Lower lobe of right lung (tissue), 2 donors: ENCODE data around the gene PLEKHA7. TPM values are rescaled to one million over a fixed set of nuclear protein-coding genes. Genes with fewer than 3 reads are reported as not detected.

Experiments used
- ATAC-seq, 2 donors: fragments of 200-7000 bp; cut with Tn5 transposase; one replicate each; pipeline ENCODE4 v1.9.1; 2020 to 2022; ENCODE audit warnings: mild to moderate bottlenecking in 2 of 2, moderate library complexity in 2 of 2
- DNase-seq: peaks from one replicate; pipeline ENCODE4 v3.0.0-alpha.2; 2020
- H3K27ac ChIP-seq: fragments of 200-600 bp; one replicate; pipeline ENCODE4 v1.8.0; 2022
- H3K27me3 ChIP-seq: fragments of 200-600 bp; one replicate; pipeline ENCODE4 v1.8.0; 2022; ENCODE audit warnings: low read depth
- H3K36me3 ChIP-seq: fragments of 200-600 bp; one replicate; pipeline ENCODE4 v1.8.0; 2022; ENCODE audit warnings: mild to moderate bottlenecking
- H3K4me1 ChIP-seq: fragments of 200-600 bp; one replicate; pipeline ENCODE4 v1.8.0; 2022
- H3K4me3 ChIP-seq: fragments of 200-600 bp; one replicate; pipeline ENCODE4 v1.8.0; 2022; ENCODE audit warnings: mild to moderate bottlenecking
- H3K9me3 ChIP-seq: fragments of 200-600 bp; one replicate; pipeline ENCODE4 v1.8.0; 2022
- CTCF ChIP-seq: fragments of 200-600 bp; IDR thresholded peaks from one replicate; pipeline ENCODE4 v1.8.0; 2022; ENCODE audit warnings: antibody characterized with exemption, mild to moderate bottlenecking
- intact Hi-C: fragments of 100-400 bp; cut with DNase I; formaldehyde crosslinking; loops from one replicate; pipeline ENCODE4 v1.11.0; 2022
- total RNA-seq: library from RNA; stranded (reverse); fragmentation: NEBNext Ultra II Directional; extraction: Animal tissue kit (Norgen Biotek cat#: 25700); gene quantifications from one replicate; pipeline ENCODE4 v1.2.1, GENCODE V29; 2021
- donor health status: DM: no; HTN: yes; CAD: no; lungs with severe emphysema.

PLEKHA7 gene
- total RNA-seq, 1 donor from 2014 or later: 44.0 TPM

GRCh38 chr11:17019232-17019631, 5.0 kb upstream of the PLEKHA7 start:
- intact Hi-C loops: no loop called here
- peaks cover 6% of the 10 kb centered on the region for H3K27me3 ChIP-seq
- no peak overlapping the region for H3K4me3 ChIP-seq
- no peak overlapping the region for H3K27ac ChIP-seq
- H3K4me1 ChIP-seq: peaks cover 4% of the 10 kb centered on the region
- H3K36me3 ChIP-seq: no peaks in the 10 kb centered on the region
- TF ChIP-seq CTCF: no peak
- no peaks in the 10 kb centered on the region for H3K9me3 ChIP-seq
- ATAC-seq: no peak
- no peak for DNase-seq

GRCh38 chr11:17015627-17016126, 1.5 kb upstream of the PLEKHA7 start:
- Histone ChIP-seq H3K27me3 (peaks cover 19% of the 10 kb centered on the region), H3K4me3 (no peak overlapping the region), H3K9me3 (no peaks in the 10 kb centered on the region), H3K4me1 (peaks cover 18% of the 10 kb centered on the region), H3K27ac (no peak overlapping the region), H3K36me3 (no peaks in the 10 kb centered on the region)
- TF ChIP-seq CTCF: no peak
- DNase-seq (no peak), ATAC-seq (no peak)
- intact Hi-C loops: no loop called here

GRCh38 chr11:17014833-17015626, 816 bp upstream of the PLEKHA7 start:
- ATAC-seq (peak; percentile 13 to 18), DNase-seq (no peak)
- H3K27ac ChIP-seq: no peak overlapping the region

GRCh38 chr11:17013548-17014320, 480 bp downstream of the PLEKHA7 start:
- H3K36me3 ChIP-seq: no peaks in the 10 kb centered on the region
- DNase-seq: peak; percentile 60
- H3K27ac ChIP-seq: peak overlapping the region; percentile 69
- ATAC-seq: peak; percentile 76 to 77
- TF ChIP-seq CTCF: no peak
- intact Hi-C loops: no loop called here
- H3K4me3 ChIP-seq: peak overlapping the region; percentile 73
- H3K27me3 ChIP-seq: peaks cover 19% of the 10 kb centered on the region
- peaks cover 18% of the 10 kb centered on the region for H3K4me1 ChIP-seq
- H3K9me3 ChIP-seq: no peaks in the 10 kb centered on the region

More at GRCh38 chr11:17014833-17015626, 816 bp upstream of the PLEKHA7 start:
- intact Hi-C loops: no loop called here
- Histone ChIP-seq H3K4me3 (peak overlapping the region; percentile 73), H3K9me3 (no peaks in the 10 kb centered on the region), H3K27me3 (peaks cover 19% of the 10 kb centered on the region), H3K4me1 (peaks cover 18% of the 10 kb centered on the region), H3K36me3 (no peaks in the 10 kb centered on the region)
- TF ChIP-seq CTCF: peak; percentile 55

- Histone ChIP-seq H3K27ac (peak overlapping the region; percentile 69), H3K27me3 (peaks cover 19% of the 10 kb centered on the region), H3K4me1 (peaks cover 22% of the 10 kb centered on the region), H3K36me3 (no peaks in the 10 kb centered on the region), H3K9me3 (no peaks in the 10 kb centered on the region), H3K4me3 (peak overlapping the region; percentile 73)
- TF ChIP-seq CTCF: no peak
- DNase-seq: peak; percentile 56
- intact Hi-C loops: no loop called here
- peak; percentile 65 to 81 for ATAC-seq
These were observed 1.3 kb downstream of the PLEKHA7 start for GRCh38 chr11:17012712-17013547.
